Fibroblast of villous mesenchyme (primary cell): ENCODE measurements around the gene CCDC154. TPM values are rescaled to one million over a fixed set of nuclear protein-coding genes. Genes with fewer than 3 reads are reported as not detected.
A peak's percentile ranks its signal among the peaks of the same experiment; 100 is the strongest.

Experiments
- DNase-seq: peaks from one replicate; pipeline ENCODE4 v3.0.0-alpha.2; 2010; ENCODE audit warnings: low read depth
- H3K4me3 ChIP-seq: 2 replicates; pipeline ENCODE4 v1.5.1; 2011; ENCODE audit warnings: low read depth, mild to moderate bottlenecking, low read length
- total RNA-seq: library from RNA; depleted of rRNA; stranded (reverse); fragments of >200 nt; gene quantifications from 2 replicates; pipeline ENCODE4 v1.2.3, GENCODE V29; 2012
- TF ChIP-seq, protein P1 (sequence below): IDR thresholded peaks from 2 replicates; pipeline ENCODE4 v1.5.1; 2012; ENCODE audit warnings: low read depth, mild to moderate bottlenecking, low read length; ENCODE audit not compliant: insufficient read depth

CCDC154 gene
- total RNA-seq, 1 donor: under 0.01 TPM

DNA sequence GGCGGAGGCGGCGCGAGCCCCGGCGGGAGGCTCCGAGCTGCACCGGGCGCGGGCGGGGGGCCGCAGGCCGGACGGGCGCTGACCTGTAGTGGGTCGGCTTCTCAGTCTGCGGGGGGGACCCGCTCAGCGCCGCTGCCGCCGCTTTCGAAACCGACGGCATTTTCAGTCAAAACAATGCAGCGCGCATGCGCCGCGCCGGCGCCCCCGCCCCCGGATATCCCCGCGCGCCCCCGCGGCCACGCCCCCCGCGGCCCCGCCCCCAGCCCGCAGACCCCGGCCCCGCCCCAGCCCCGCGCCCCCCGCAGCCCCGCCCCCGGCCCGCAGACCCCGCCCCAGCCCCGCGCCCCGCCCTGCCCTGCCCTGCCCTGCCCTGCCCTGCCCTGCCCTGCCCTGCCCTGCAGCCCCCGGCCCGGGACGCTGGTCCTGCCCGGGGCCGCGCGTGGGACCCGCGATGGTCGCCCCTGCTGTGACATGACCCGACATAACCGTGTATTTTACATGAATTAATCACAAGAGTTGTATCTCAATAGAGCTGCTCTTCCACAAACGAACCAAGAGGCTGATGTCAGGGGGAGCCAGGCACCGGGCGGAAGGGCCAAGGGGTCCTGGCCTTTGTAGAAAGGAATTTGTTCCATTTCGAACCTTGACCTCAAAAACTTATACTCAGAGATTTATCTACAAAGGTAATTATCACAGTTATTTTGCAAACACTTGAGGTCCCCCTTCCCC is 29.7 kb downstream of the CCDC154 start, which contains the start of gene UNKL:
UNKL (minus strand) TSS at position 173 of the 729 bp plus-strand sequence; CDS start at position 160, 13 bp downstream.
- peak; percentile 69 for DNase-seq
- H3K4me3 ChIP-seq: peak within 1 kb of the TSS; percentile 80
- TF ChIP-seq, protein P1, sequence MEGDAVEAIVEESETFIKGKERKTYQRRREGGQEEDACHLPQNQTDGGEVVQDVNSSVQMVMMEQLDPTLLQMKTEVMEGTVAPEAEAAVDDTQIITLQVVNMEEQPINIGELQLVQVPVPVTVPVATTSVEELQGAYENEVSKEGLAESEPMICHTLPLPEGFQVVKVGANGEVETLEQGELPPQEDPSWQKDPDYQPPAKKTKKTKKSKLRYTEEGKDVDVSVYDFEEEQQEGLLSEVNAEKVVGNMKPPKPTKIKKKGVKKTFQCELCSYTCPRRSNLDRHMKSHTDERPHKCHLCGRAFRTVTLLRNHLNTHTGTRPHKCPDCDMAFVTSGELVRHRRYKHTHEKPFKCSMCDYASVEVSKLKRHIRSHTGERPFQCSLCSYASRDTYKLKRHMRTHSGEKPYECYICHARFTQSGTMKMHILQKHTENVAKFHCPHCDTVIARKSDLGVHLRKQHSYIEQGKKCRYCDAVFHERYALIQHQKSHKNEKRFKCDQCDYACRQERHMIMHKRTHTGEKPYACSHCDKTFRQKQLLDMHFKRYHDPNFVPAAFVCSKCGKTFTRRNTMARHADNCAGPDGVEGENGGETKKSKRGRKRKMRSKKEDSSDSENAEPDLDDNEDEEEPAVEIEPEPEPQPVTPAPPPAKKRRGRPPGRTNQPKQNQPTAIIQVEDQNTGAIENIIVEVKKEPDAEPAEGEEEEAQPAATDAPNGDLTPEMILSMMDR: no peak

DNA sequence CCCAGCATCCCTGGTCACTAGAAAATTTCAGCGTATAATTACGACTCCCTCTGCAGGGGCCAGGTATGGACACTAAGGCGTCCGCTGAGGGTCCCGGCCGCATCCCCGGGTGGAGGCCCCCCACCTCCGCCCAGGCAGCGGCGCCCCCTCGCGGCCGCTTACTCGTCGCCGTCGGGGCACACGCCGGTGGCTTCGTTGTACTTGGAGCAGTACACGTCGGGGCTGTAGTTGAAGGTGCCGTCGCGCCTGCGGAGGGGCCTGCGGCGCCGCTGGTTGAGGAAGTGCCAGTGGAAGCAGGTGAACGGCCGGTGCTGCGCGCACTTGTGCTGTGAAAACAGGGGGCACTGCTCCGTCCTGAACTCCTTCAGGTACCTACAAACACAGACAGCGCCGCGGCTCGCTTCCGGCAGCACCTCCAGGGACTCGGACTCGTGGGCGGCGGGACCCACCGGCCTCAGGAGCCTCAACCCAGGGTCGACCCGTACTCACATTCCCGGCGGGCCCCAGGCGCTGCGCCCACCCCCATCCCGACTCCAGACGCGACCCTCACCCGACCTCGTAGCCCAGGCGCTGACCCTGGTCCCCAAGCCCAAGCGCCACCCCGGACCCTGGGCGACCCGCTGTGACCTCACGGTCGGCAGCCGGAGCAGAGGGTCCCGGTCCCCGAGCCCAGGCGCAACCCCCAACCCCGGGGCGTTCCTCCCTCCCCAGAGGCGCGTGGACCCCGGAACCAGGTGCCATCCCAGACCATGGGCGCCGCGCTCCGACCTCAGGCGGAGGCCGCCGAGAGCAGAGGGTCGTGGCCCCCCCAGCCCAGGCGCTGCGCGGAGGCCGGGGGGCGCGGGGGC is 30.4 kb downstream of the CCDC154 start:
- TF ChIP-seq, protein P1: peak; percentile 60
- H3K4me3 ChIP-seq: peak overlapping the region; percentile 80
- DNase-seq: peak; percentile 44

DNA sequence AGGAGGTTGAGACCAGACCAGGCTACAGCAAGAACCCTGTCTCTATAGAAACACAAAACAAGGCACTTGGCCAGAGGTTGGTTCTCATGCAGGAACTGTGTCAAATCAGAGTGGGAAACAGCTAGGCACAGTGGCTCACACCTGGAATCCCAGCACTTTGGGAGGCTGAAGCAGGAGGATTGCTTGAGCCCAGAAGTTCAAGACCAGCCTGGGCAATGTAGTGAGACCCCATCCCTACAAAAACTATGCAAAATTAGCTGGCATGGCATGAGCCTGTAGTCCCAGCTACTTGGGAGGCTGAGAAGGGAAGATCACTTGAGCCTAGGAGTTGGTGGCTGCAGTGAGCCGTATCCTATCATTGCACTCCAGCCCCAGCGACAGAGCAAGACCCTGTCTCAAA is 31.5 kb downstream of the CCDC154 start:
- DNase-seq: no peak
- TF ChIP-seq, protein P1: no peak
- H3K4me3 ChIP-seq: no peak overlapping the region

DNA sequence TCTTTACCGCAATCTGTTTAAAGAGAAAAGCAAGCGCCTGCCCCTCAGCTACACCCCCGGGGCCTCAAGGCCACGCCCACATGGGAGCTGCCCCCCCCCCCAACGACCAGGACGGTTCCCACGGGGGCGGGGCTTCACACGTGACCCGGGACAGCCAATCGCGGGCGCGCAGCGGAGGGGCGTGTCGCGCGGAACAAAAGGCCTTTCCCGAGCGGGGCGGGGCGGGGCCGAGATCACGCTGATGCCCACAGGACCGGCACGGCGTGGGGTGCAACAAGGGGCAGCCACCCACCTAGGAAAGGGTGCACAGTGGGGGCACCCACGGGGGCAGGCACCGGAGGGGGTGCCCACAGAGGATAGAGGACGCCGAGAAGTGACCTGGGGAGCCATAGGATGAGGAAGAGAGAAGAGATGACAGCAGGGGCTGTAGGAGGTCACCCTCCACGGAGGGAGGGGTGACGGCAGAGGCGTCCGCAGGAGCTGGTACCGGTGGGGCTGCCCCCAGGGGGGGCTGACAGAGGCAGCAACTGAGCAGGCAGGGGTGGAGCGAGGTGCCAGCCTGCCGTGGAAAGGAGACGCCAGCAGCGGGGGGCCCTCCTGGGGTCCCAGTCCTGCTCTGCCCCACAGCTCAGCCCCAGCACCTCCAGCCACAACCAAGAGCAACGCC is 36.1 kb downstream of the CCDC154 start:
- TF ChIP-seq, protein P1: no peak
- DNase-seq: peak; percentile 91
- H3K4me3 ChIP-seq: peak overlapping the region; percentile 55

DNA sequence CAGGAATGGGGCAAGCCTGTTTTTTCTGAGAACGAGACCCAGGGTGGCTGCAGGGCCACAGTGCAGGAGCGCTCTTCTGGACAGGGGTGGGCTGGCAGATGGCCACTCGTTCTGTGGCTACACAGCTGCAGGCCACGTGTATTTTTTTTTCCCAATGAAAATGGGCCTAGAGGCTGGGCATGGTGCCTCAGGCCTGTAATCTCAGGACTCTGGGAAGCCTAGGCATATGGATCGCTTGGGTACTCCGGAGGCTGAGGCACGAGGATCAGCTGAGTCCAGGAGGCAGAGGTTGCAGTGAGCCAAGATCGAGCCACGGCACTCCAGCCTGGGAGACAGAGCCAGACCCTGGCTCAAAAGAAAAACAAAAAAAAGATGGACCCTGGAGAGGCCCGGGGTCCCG is 36.6 kb downstream of the CCDC154 start:
- TF ChIP-seq, protein P1: no peak
- peak; percentile 27 for DNase-seq
- H3K4me3 ChIP-seq: peak overlapping the region; percentile 45

DNA sequence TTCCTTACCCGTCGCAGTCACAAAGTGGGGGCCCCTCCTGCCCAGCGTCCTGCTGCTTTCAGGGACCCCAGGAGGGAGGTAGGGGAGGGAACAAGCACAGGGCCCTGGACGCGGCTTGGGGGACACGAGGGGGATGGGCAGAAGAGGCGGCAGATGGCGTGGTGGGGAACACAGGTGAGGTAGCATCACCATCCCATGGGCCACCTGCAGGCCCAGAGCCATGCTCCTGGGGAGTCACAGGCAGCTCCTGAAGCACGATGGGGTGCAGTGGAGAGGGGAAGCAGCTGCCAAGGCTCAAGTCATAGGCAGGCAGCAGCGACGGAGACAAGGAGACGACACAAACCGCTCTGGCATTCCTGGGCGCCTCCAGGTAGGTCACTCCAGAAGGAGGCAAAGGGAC is 40.6 kb downstream of the CCDC154 start:
- TF ChIP-seq, protein P1: no peak
- no peak overlapping the region for H3K4me3 ChIP-seq
- no peak for DNase-seq
